MCF 10A (cell line): Measurements from ENCODE around the gene FARSB. TPM values are rescaled to one million over a fixed set of nuclear protein-coding genes. Genes with fewer than 3 reads are reported as not detected.

Experiments used
- BruUV-seq: library from RNA; stranded (reverse); fragments of 400-500 nt; replicated peaks from 2 replicates; lab custom pipeline; 2021; lab: Mats Ljungman, UMichigan
- CTCF ChIA-PET: fragments of 300-600 bp; sonication (Branson Sonifier 250); formaldehyde crosslinking; extraction: SDS; loops from one replicate; lab custom pipeline; 2021; ENCODE audit warnings: antibody characterized with exemption, inconsistent platforms; lab: Yijun Ruan, JAX
- POLR2A ChIA-PET: fragments of 300-600, 350-650 bp; sonication (Branson Sonifier 250); formaldehyde crosslinking; extraction: SDS; loops from one replicate; lab custom pipeline; 2020; ENCODE audit warnings: antibody characterized with exemption, inconsistent platforms; lab: Yijun Ruan, JAX
- DNase-seq: peaks from one replicate; pipeline ENCODE4 v3.0.0-alpha.2; 2018; ENCODE audit not compliant: unreplicated experiment
- H3K27ac Mint-ChIP-seq: one replicate; pipeline ENCODE4 v1.8.0; 2022; ENCODE audit warnings: mild to moderate bottlenecking, low read depth, mixed read lengths; ENCODE audit not compliant: unreplicated experiment
- H3K27me3 Mint-ChIP-seq: one replicate; pipeline ENCODE4 v1.8.0; 2022; ENCODE audit warnings: mixed read lengths; ENCODE audit not compliant: insufficient read depth, unreplicated experiment
- H3K36me3 Mint-ChIP-seq: one replicate; pipeline ENCODE4 v1.8.0; 2022; ENCODE audit warnings: mild to moderate bottlenecking, moderate library complexity, mixed read lengths; ENCODE audit not compliant: insufficient read depth, unreplicated experiment
- H3K4me1 Mint-ChIP-seq: one replicate; pipeline ENCODE4 v1.8.0; 2022; ENCODE audit warnings: mixed read lengths; ENCODE audit not compliant: insufficient read depth, unreplicated experiment
- H3K4me3 Mint-ChIP-seq: one replicate; pipeline ENCODE4 v1.8.0; 2022; ENCODE audit warnings: mild to moderate bottlenecking, moderate library complexity, mixed read lengths; ENCODE audit not compliant: unreplicated experiment
- H3K9me3 Mint-ChIP-seq: one replicate; pipeline ENCODE4 v1.8.0; 2022; ENCODE audit warnings: mixed read lengths; ENCODE audit not compliant: unreplicated experiment
- intact Hi-C: fragments of 100-400 bp; cut with micrococcal nuclease; formaldehyde crosslinking; loops from 2 replicates; pipeline ENCODE4 v1.14.1; 2022
- total RNA-seq: library from RNA; stranded (reverse); gene quantifications from 2 replicates; pipeline ENCODE4 v1.2.3, GENCODE V29; 2022
- TF ChIP-seq, protein P1 (sequence below): fragments of 200-600 bp; IDR thresholded peaks from one replicate; pipeline ENCODE4 v1.8.0; 2022; ENCODE audit warnings: antibody characterized with exemption, mild to moderate bottlenecking; ENCODE audit not compliant: unreplicated experiment

FARSB gene
- total RNA-seq, 1 experiment from 2014 or later: 70.3 TPM

DNA sequence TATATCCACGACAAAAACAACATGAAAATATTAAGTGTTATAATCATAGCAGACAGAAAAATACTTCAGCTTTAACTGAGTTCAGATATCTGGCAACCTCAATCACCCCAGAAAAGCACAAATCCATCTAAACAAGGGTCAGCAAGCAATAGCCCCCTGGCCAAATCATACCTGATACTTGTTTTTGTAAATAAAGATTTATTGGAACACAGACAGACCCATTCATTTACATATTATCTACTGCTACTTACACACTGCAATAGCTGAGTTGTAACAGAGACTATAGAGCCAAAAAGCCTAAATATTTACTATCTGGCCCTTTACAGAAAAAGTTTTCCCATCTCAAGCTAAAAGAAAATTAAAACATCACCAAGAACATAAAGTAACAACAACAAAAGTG lies 12.8 kb downstream of the FARSB start:
- CTCF ChIA-PET: no interaction called here

DNA sequence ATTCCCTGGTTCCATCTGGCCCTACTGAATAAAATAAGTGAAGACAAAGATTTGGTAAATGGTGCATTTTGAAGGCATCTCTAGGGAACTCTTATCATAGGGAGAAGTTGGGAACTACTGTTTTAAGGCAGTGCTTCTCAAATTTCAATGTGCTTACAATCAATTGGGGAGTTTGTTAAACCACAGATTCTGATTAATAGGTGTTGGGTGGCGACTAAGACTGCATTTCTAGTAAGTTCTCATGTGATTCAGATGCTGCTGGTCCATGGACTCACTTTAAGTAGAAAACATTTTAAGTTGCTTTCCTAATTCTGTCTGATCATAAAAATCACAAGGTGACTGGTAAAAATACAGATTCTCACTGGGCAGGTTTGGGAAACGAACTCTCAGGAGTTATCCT lies 14.6 kb downstream of the FARSB start:
- no peak overlapping the region for H3K27ac Mint-ChIP-seq
- POLR2A ChIA-PET: interaction anchor here (1.4 to 3.3 kb wide), 2 partner anchors 10 to 12 kb away, joined by 6 to 11 read pairs; no protein-coding TSS in a partner anchor
- H3K27me3 Mint-ChIP-seq: no peaks in the 10 kb centered on the region
- H3K4me3 Mint-ChIP-seq: no peak overlapping the region
- CTCF ChIA-PET: interaction anchor here (0.6 kb wide), 1 partner anchor 63 kb away, joined by 3 read pairs; no protein-coding TSS in a partner anchor
- no TSS peak for BruUV-seq
- H3K36me3 Mint-ChIP-seq: peaks cover 84% of the 10 kb centered on the region
- DNase-seq: no peak
- H3K4me1 Mint-ChIP-seq: peaks cover 12% of the 10 kb centered on the region
- H3K9me3 Mint-ChIP-seq: no peaks in the 10 kb centered on the region
- intact Hi-C loops: no loop called here
- TF ChIP-seq, protein P1, sequence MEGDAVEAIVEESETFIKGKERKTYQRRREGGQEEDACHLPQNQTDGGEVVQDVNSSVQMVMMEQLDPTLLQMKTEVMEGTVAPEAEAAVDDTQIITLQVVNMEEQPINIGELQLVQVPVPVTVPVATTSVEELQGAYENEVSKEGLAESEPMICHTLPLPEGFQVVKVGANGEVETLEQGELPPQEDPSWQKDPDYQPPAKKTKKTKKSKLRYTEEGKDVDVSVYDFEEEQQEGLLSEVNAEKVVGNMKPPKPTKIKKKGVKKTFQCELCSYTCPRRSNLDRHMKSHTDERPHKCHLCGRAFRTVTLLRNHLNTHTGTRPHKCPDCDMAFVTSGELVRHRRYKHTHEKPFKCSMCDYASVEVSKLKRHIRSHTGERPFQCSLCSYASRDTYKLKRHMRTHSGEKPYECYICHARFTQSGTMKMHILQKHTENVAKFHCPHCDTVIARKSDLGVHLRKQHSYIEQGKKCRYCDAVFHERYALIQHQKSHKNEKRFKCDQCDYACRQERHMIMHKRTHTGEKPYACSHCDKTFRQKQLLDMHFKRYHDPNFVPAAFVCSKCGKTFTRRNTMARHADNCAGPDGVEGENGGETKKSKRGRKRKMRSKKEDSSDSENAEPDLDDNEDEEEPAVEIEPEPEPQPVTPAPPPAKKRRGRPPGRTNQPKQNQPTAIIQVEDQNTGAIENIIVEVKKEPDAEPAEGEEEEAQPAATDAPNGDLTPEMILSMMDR: no peak

More for the DNA sequence above, 12.8 kb downstream of the FARSB start:
- H3K27me3 Mint-ChIP-seq: no peaks in the 10 kb centered on the region
- intact Hi-C loops: no loop called here
- H3K36me3 Mint-ChIP-seq: peaks cover 84% of the 10 kb centered on the region
- TF ChIP-seq, protein P1: no peak
- H3K4me1 Mint-ChIP-seq: peaks cover 12% of the 10 kb centered on the region
- no peaks in the 10 kb centered on the region for H3K9me3 Mint-ChIP-seq
- DNase-seq: no peak
- H3K27ac Mint-ChIP-seq: peak overlapping the region; percentile 55
- POLR2A ChIA-PET: interaction anchor here (0.8 kb wide), 1 partner anchor 13 kb away, joined by 3 read pairs; the partner anchor contains the start of gene FARSB
- H3K4me3 Mint-ChIP-seq: no peak overlapping the region
- BruUV-seq: no TSS peak

DNA sequence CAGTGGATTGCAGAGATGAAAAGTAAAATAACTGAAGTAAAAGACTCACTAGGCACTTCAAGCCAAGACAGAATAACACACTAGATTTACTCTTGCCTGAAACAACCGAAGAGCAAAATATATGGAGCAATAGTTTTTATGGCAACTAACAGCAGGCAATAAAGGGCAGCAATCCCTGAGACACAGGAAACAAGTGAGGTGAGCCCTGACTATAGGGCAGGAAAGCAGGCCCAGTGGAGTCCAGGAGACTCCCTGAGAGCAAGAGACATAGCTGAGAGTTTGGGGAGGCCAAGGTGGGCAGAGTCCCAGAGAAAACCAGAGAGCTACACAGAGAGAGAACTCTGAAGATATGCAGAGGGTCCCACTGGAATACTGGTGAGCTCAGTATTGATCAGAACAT lies 18.8 kb downstream of the FARSB start:
- Mint-ChIP-seq H3K36me3 (peaks cover 95% of the 10 kb centered on the region), H3K27ac (peak overlapping the region; percentile 20), H3K4me3 (no peak overlapping the region), H3K9me3 (no peaks in the 10 kb centered on the region), H3K4me1 (no peaks in the 10 kb centered on the region), H3K27me3 (no peaks in the 10 kb centered on the region)
- DNase-seq: no peak
- no TSS peak for BruUV-seq
- intact Hi-C loops: no loop called here
- ChIA-PET CTCF (interaction anchor here (0.6 to 1.7 kb wide), 3 partner anchors 11 to 612 kb away, joined by 3 to 5 read pairs (median 4); no protein-coding TSS in a partner anchor), POLR2A (interaction anchor here (1.0 to 1.5 kb wide), 4 partner anchors 10 to 17 kb away, joined by 3 to 4 read pairs (median 3); no protein-coding TSS in a partner anchor)
- TF ChIP-seq, protein P1: no peak

DNA sequence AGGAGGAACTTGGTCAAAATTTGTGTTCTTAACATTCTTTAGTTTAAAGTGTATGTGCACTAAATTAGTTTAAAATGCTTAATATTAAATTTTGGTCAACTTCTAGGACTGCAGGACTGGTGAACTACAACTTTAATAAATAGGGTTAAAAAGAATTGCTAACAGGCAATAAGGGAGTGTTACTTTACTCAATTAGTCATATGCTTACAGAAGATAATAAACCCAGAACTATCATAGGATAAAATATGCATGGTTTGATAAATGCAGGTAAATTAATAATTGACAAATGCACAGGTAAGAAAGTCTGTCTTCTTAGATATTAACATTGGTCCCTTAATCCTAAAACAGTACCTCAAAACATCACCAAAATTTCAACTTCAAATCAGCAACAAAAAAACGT lies 20.6 kb downstream of the FARSB start:
- no peak overlapping the region for H3K4me3 Mint-ChIP-seq
- CTCF ChIA-PET: no interaction called here

More for the DNA sequence above, 20.6 kb downstream of the FARSB start:
- Mint-ChIP-seq H3K27ac (no peak overlapping the region), H3K4me1 (no peaks in the 10 kb centered on the region), H3K9me3 (no peaks in the 10 kb centered on the region), H3K27me3 (no peaks in the 10 kb centered on the region), H3K36me3 (peaks cover 96% of the 10 kb centered on the region)
- no TSS peak for BruUV-seq
- no peak for DNase-seq
- intact Hi-C loops: no loop called here
- TF ChIP-seq, protein P1: no peak
- POLR2A ChIA-PET: no interaction called here
